Skin of body (tissue), 2 donors: ENCODE results near the gene PRKAR2A. TPM values are rescaled to one million over a fixed set of nuclear protein-coding genes. Genes with fewer than 3 reads are reported as not detected.
"Not testable (repeated sequence)": the region's sequence is repeated elsewhere in the genome, so short reads cannot be mapped to it uniquely, and the experiment has no call there.

Experiments used
- DNase-seq: peaks from one replicate; lab custom pipeline; 2025; lab: John Stamatoyannopoulos, UW
- total RNA-seq: library from RNA; depleted of rRNA; stranded (reverse); fragments of >200 nt; gene quantifications from one replicate; pipeline ENCODE4 v1.2.3, GENCODE V29; 2014

PRKAR2A gene
- total RNA-seq, 1 donor from 2014 or later = 18.2 TPM

- DNase-seq = not testable (repeated sequence)
Observed at GRCh38 chr3:48733752-48734518, 113.7 kb downstream of the PRKAR2A start.

GRCh38 chr3:48727511-48727910, 120.2 kb downstream of the PRKAR2A start:
- DNase-seq = no peak

GRCh38 chr3:48725185-48725855, 122.4 kb downstream of the PRKAR2A start:
- not testable (repeated sequence) for DNase-seq

- DNase-seq = no peak
Observed at GRCh38 chr3:48723725-48724124, 123.9 kb downstream of the PRKAR2A start.

GRCh38 chr3:48723293-48723692, 124.4 kb downstream of the PRKAR2A start:
- DNase-seq = not testable (repeated sequence)

- DNase-seq = peak; percentile 98
Observed at GRCh38 chr3:48716982-48717746, 130.5 kb downstream of the PRKAR2A start, which contains the start of gene IP6K2. Gene IP6K2, minus strand, starts transcription at chr3:48717221. Its CDS starts 21,930 bp downstream, at chr3:48695291.

- DNase-seq = no peak
Observed at GRCh38 chr3:48716508-48716981, 131.1 kb downstream of the PRKAR2A start.

GRCh38 chr3:48715174-48715800, 132.4 kb downstream of the PRKAR2A start:
- peak; percentile 7 for DNase-seq

- DNase-seq = no peak
Observed at GRCh38 chr3:48711727-48712126, 135.9 kb downstream of the PRKAR2A start.

GRCh38 chr3:48709051-48709461, 138.6 kb downstream of the PRKAR2A start:
- no peak for DNase-seq

GRCh38 chr3:48708481-48708889, 139.2 kb downstream of the PRKAR2A start:
- DNase-seq = no peak

GRCh38 chr3:48707157-48707556, 140.5 kb downstream of the PRKAR2A start:
- no peak for DNase-seq

GRCh38 chr3:48702320-48702920, 145.3 kb downstream of the PRKAR2A start:
- no peak for DNase-seq

GRCh38 chr3:48700731-48701405, 146.8 kb downstream of the PRKAR2A start:
- no peak for DNase-seq

- no peak for DNase-seq
Observed at GRCh38 chr3:48698891-48699290, 148.8 kb downstream of the PRKAR2A start.

GRCh38 chr3:48697952-48698351, 149.7 kb downstream of the PRKAR2A start:
- DNase-seq = no peak

- no peak for DNase-seq
Observed at GRCh38 chr3:48696601-48697000, 151.1 kb downstream of the PRKAR2A start.
